IMR-90 (cell line): ENCODE data around the gene REXO5. TPM values are rescaled to one million over a fixed set of nuclear protein-coding genes. Genes with fewer than 3 reads are reported as not detected.

ENCODE experiments used
- ATAC-seq: fragments of 200-7000 bp; cut with Tn5 transposase; 2 replicates; pipeline ENCODE4 v1.9.1; 2020; ENCODE audit warnings: low read depth, mild to moderate bottlenecking, moderate library complexity
- BruUV-seq: library from RNA; stranded (reverse); fragments of 400-500 nt; replicated peaks from 2 replicates; lab custom pipeline; 2021; lab: Mats Ljungman, UMichigan
- CTCF ChIA-PET: fragments of 300-600 bp; formaldehyde crosslinking; extraction: SDS; loops from one replicate; lab custom pipeline; 2021; ENCODE audit warnings: antibody characterized with exemption; lab: Yijun Ruan, JAX
- POLR2A ChIA-PET: fragments of 300-600 bp; sonication (Branson Sonifier 250); formaldehyde crosslinking; loops from one replicate; lab custom pipeline; 2022; ENCODE audit warnings: antibody characterized with exemption; ENCODE audit not compliant: unreplicated experiment; lab: Charles Lee
- DNase-seq: peaks from one replicate; pipeline ENCODE4 v3.0.0; 2013
- H2AFZ ChIP-seq: replicated peaks from 2 replicates; pipeline ENCODE3; 2013; ENCODE audit warnings: low read length, mild to moderate bottlenecking; ENCODE audit not compliant: poor library complexity
- H2AK5ac ChIP-seq: 2 replicates; pipeline ENCODE4 v1.6.1; 2013; ENCODE audit warnings: low read depth, low read length, inconsistent platforms
- H2AK9ac ChIP-seq: replicated peaks from 2 replicates; pipeline ENCODE3; 2013; ENCODE audit warnings: mild to moderate bottlenecking, low read depth, low read length, moderate library complexity; ENCODE audit not compliant: poor library complexity
- H2BK120ac ChIP-seq: 2 replicates; pipeline ENCODE4 v1.6.1; 2013; ENCODE audit warnings: low read depth, low read length, inconsistent platforms
- H2BK15ac ChIP-seq: 3 replicates; pipeline ENCODE4 v1.6.1; 2013; ENCODE audit warnings: low read depth, low read length, inconsistent platforms
- H2BK20ac ChIP-seq: 2 replicates; pipeline ENCODE4 v1.6.1; 2013; ENCODE audit warnings: low read depth, mild to moderate bottlenecking, inconsistent platforms, low read length, moderate library complexity
- H2BK5ac ChIP-seq: 2 replicates; pipeline ENCODE4 v1.6.1; 2013; ENCODE audit warnings: mild to moderate bottlenecking, low read depth, low read length, inconsistent platforms; ENCODE audit not compliant: poor library complexity, severe bottlenecking
- H3K14ac ChIP-seq: replicated peaks from 2 replicates; pipeline ENCODE4 v1.6.1; 2013; ENCODE audit warnings: low read depth, low read length, inconsistent platforms
- H3K18ac ChIP-seq: 2 replicates; pipeline ENCODE4 v1.6.1; 2013; ENCODE audit warnings: low read depth, low read length, control low read depth
- H3K23ac ChIP-seq: 2 replicates; pipeline ENCODE4 v1.6.1; 2013; ENCODE audit warnings: low read depth, low read length, inconsistent platforms
- H3K27ac ChIP-seq: 2 replicates; pipeline ENCODE4 v1.5.1; 2013; ENCODE audit warnings: mild to moderate bottlenecking, control low read depth, low read length; ENCODE audit not compliant: insufficient read depth
- H3K27me3 ChIP-seq: 2 replicates; pipeline ENCODE4 v1.6.1; 2013; ENCODE audit warnings: low read length; ENCODE audit not compliant: control insufficient read depth, insufficient read depth
- H3K36me3 ChIP-seq: 2 replicates; pipeline ENCODE4 v1.6.1; 2013; ENCODE audit warnings: low read length, mixed read lengths; ENCODE audit not compliant: control insufficient read depth, insufficient read depth
- H3K4ac ChIP-seq: 2 replicates; pipeline ENCODE4 v1.6.1; 2013; ENCODE audit warnings: low read depth, low read length, inconsistent platforms
- H3K4me1 ChIP-seq: 2 replicates; pipeline ENCODE4 v1.6.1; 2013; ENCODE audit warnings: low read length, mixed read lengths; ENCODE audit not compliant: control insufficient read depth, insufficient read depth
- H3K4me2 ChIP-seq: 2 replicates; pipeline ENCODE4 v1.6.1; 2013; ENCODE audit warnings: low read depth, mild to moderate bottlenecking, control low read depth, low read length, moderate library complexity
- H3K4me3 ChIP-seq: 2 replicates; pipeline ENCODE4 v1.5.1; 2013; ENCODE audit warnings: low read depth, mild to moderate bottlenecking, control low read depth, low read length, moderate library complexity; ENCODE audit not compliant: insufficient read depth
- H3K56ac ChIP-seq: 2 replicates; pipeline ENCODE4 v1.6.1; 2013; ENCODE audit warnings: low read length, inconsistent platforms; ENCODE audit not compliant: insufficient read depth; ENCODE audit errors: extremely low read depth
- H3K79me1 ChIP-seq, 2 experiments: 2 replicates each; pipeline ENCODE4 v1.6.1; 2013; ENCODE audit warnings: low read length in 2 of 2, inconsistent platforms in 1 of 2, low read depth in 1 of 2
- H3K9ac ChIP-seq: 2 replicates; pipeline ENCODE4 v1.6.1; 2013; ENCODE audit warnings: low read depth, low read length, control low read depth
- H3K9me1 ChIP-seq: 2 replicates; pipeline ENCODE4 v1.6.1; 2013; ENCODE audit warnings: low read length, inconsistent platforms; ENCODE audit not compliant: insufficient read depth
- H3K9me3 ChIP-seq: 2 replicates; pipeline ENCODE4 v1.6.1; 2013; ENCODE audit warnings: low read length; ENCODE audit not compliant: control insufficient read depth, insufficient read depth
- H4K20me1 ChIP-seq: 2 replicates; pipeline ENCODE4 v1.6.1; 2013; ENCODE audit warnings: low read length, inconsistent platforms; ENCODE audit not compliant: insufficient read depth
- H4K5ac ChIP-seq: 2 replicates; pipeline ENCODE4 v1.6.1; 2013; ENCODE audit warnings: mild to moderate bottlenecking, low read depth, low read length, control low read depth
- H4K8ac ChIP-seq, 2 experiments: 2 replicates each; pipeline ENCODE4 v1.6.1; 2013; ENCODE audit warnings: low read depth in 2 of 2, low read length in 2 of 2, control low read depth in 1 of 2, inconsistent platforms in 1 of 2
- H4K91ac ChIP-seq: 2 replicates; pipeline ENCODE4 v1.6.1; 2013; ENCODE audit warnings: low read depth, low read length, inconsistent platforms; ENCODE audit not compliant: insufficient read depth
- BHLHE40 ChIP-seq: fragments of 150-350 bp; IDR thresholded peaks from 2 replicates; pipeline ENCODE4 v1.6.1; 2016; ENCODE audit warnings: mild to moderate bottlenecking, low read depth, low read length
- CEBPB ChIP-seq: IDR thresholded peaks from 2 replicates; pipeline ENCODE4 v1.6.1; 2012; ENCODE audit warnings: low read depth, low read length, improper control_type of control experiment
- FOS ChIP-seq: fragments of 150-350 bp; IDR thresholded peaks from 2 replicates; pipeline ENCODE4 v1.6.1; 2016; ENCODE audit warnings: low read depth, low read length
- MAFK ChIP-seq: IDR thresholded peaks from 2 replicates; pipeline ENCODE4 v1.6.1; 2012; ENCODE audit warnings: low read depth, low read length, improper control_type of control experiment
- MAZ ChIP-seq: IDR thresholded peaks from 2 replicates; pipeline ENCODE4 v1.6.1; 2012; ENCODE audit warnings: low read depth, mild to moderate bottlenecking, low read length, improper control_type of control experiment, moderate library complexity, borderline replicate concordance
- MXI1 ChIP-seq: IDR thresholded peaks from 2 replicates; pipeline ENCODE4 v1.6.1; 2012; ENCODE audit warnings: low read depth, mild to moderate bottlenecking, low read length, moderate library complexity, borderline replicate concordance
- NFE2L2 ChIP-seq: fragments of 150-350 bp; IDR thresholded peaks from 2 replicates; pipeline ENCODE4 v1.6.1; 2016; ENCODE audit warnings: low read depth, mild to moderate bottlenecking, low read length
- POLR2A ChIP-seq: IDR thresholded peaks from 2 replicates; pipeline ENCODE4 v1.6.1; 2012; ENCODE audit warnings: mild to moderate bottlenecking, low read depth, low read length
- RAD21 ChIP-seq: IDR thresholded peaks from 2 replicates; pipeline ENCODE4 v1.6.1; 2012; ENCODE audit warnings: low read length, improper control_type of control experiment
- RCOR1 ChIP-seq: IDR thresholded peaks from 2 replicates; pipeline ENCODE4 v1.6.1; 2012; ENCODE audit warnings: mild to moderate bottlenecking, low read length, improper control_type of control experiment; ENCODE audit not compliant: insufficient replicate concordance
- RFX5 ChIP-seq: IDR thresholded peaks from 2 replicates; pipeline ENCODE4 v1.8.0; 2012; ENCODE audit warnings: low read depth, mild to moderate bottlenecking, low read length, moderate library complexity
- SMC3 ChIP-seq: fragments of 150-350 bp; IDR thresholded peaks from 2 replicates; pipeline ENCODE4 v1.6.1; 2016; ENCODE audit warnings: low read depth, mild to moderate bottlenecking, antibody characterized with exemption, low read length, moderate library complexity
- WGBS, 2 experiments: methylation state at CpG; one replicate each; pipeline versions ENCODE4 v1.1.5 to v1.1.7; 2013; ENCODE audit warnings: missing lambda C conversion rate in 2 of 2; ENCODE audit not compliant: insufficient read length in 1 of 2; ENCODE audit errors: extremely low coverage in 2 of 2; 5-methylcytosine and 5-hydroxymethylcytosine counted together
- dilution Hi-C: fragments of 300-500 bp; cut with HindIII; formaldehyde crosslinking; loops from one replicate; pipeline ENCODE4 v1.14.3; 2018; ENCODE audit warnings: low sequenced_read_pairs; ENCODE audit not compliant: unreplicated experiment
- in situ Hi-C: fragments of 300-500 bp; cut with MboI; formaldehyde crosslinking; loops from 3 replicates; pipeline ENCODE4 v1.14.3; 2019; ENCODE audit warnings: low sequenced_read_pairs, inconsistent platforms, mixed read lengths
- intact Hi-C: fragments of 100-400 bp; cut with micrococcal nuclease; formaldehyde crosslinking; loops from 2 replicates; pipeline ENCODE4 v1.10.0; 2022
- polyA plus RNA-seq, 3 experiments: library from polyadenylated mRNA; depleted of rRNA; stranded (reverse); fragments of >200 nt; gene quantifications; 2 replicates each; pipeline ENCODE4 v1.2.3, GENCODE V29; 2012; ENCODE audit warnings: low replicate concordance in 1 of 3
- total RNA-seq: library from RNA; depleted of rRNA; stranded (reverse); fragments of >200 nt; gene quantifications from 2 replicates; pipeline ENCODE4 v1.2.3, GENCODE V29; 2012
- TF ChIP-seq, protein P1 (sequence below): conservative IDR thresholded peaks from 2 replicates; pipeline ENCODE4 v1.5.1; 2012; ENCODE audit warnings: mild to moderate bottlenecking, low read depth, low read length, improper control_type of control experiment

Gene REXO5
- total and polyA plus RNA-seq, 2 of the 4 experiments (the other 2 are of a cell fraction) = 3.7 to 7.0 TPM

- Histone ChIP-seq H3K79me1 (peaks cover 35 to 85% of the 10 kb centered on the region in 2 experiments), H3K4ac (no peak overlapping the region), H3K36me3 (peaks cover 22% of the 10 kb centered on the region), H2BK15ac (no peak overlapping the region), H4K91ac (no peak overlapping the region), H3K9me1 (peaks cover 12% of the 10 kb centered on the region), H3K9ac (no peak overlapping the region), H3K4me1 (peaks cover 6% of the 10 kb centered on the region), H2BK120ac (no peak overlapping the region), H3K4me3 (no peak overlapping the region), H2BK20ac (no peak overlapping the region), H3K27ac (no peak overlapping the region), H3K14ac (no peak overlapping the region), H3K27me3 (no peaks in the 10 kb centered on the region), H2BK5ac (no peak overlapping the region), H4K20me1 (peaks cover 74% of the 10 kb centered on the region), H3K4me2 (no peak overlapping the region), H3K9me3 (no peaks in the 10 kb centered on the region), H3K18ac (no peak overlapping the region), H3K56ac (no peak overlapping the region), H3K23ac (no peak overlapping the region), H2AK9ac (no peak overlapping the region), H2AK5ac (no peak overlapping the region), H4K5ac (no peak overlapping the region), H2AFZ (no peak overlapping the region), H4K8ac (no peak overlapping the region)
- CTCF ChIA-PET = no interaction called here
- ATAC-seq (no peak), DNase-seq (no peak)
- BruUV-seq = no TSS peak
- dilution Hi-C loops = no loop called here
- in situ Hi-C loops = no loop called here
- TF ChIP-seq, protein P1, sequence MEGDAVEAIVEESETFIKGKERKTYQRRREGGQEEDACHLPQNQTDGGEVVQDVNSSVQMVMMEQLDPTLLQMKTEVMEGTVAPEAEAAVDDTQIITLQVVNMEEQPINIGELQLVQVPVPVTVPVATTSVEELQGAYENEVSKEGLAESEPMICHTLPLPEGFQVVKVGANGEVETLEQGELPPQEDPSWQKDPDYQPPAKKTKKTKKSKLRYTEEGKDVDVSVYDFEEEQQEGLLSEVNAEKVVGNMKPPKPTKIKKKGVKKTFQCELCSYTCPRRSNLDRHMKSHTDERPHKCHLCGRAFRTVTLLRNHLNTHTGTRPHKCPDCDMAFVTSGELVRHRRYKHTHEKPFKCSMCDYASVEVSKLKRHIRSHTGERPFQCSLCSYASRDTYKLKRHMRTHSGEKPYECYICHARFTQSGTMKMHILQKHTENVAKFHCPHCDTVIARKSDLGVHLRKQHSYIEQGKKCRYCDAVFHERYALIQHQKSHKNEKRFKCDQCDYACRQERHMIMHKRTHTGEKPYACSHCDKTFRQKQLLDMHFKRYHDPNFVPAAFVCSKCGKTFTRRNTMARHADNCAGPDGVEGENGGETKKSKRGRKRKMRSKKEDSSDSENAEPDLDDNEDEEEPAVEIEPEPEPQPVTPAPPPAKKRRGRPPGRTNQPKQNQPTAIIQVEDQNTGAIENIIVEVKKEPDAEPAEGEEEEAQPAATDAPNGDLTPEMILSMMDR = no peak
- TF ChIP-seq NFE2L2 (no peak), MXI1 (no peak), POLR2A (no peak), RCOR1 (no peak), MAZ (no peak), CEBPB (no peak), RFX5 (no peak), FOS (no peak), SMC3 (no peak), BHLHE40 (no peak), MAFK (no peak), RAD21 (no peak)
- POLR2A ChIA-PET = no interaction called here
- intact Hi-C loops = loop anchor here (2.0 kb wide), 1 partner anchor 34 kb away; no protein-coding TSS in a partner anchor
- WGBS, 2 experiments = 100% methylated on average over 1 of the region's 2 CpGs; no CpG with 5 or more reads in 1 of the 2 experiments
Measured at GRCh38 chr16:20894388-20894787, 88.1 kb downstream of the REXO5 start.
